ENCODE data around the gene CDH13.

DNA sequence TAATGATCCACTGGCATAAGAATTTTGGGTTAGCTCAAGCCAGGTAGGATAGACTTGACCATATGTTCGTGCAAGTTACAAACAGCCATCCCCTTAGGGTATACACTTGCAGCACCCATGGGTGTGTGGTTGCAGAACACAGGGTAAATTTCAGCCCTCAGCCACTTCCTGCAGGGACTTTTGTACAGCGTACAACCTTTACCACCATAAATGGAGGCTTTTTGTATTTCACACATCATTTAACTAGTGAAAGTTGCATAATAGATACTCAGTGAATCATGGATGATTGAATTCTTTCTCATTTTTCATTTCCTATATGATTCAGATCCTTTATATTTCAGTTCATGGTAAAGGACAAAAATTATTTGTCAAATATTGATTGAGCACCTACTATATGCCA, 473.9 kb downstream of the CDH13 start:
- TF ChIP-seq, protein P1, sequence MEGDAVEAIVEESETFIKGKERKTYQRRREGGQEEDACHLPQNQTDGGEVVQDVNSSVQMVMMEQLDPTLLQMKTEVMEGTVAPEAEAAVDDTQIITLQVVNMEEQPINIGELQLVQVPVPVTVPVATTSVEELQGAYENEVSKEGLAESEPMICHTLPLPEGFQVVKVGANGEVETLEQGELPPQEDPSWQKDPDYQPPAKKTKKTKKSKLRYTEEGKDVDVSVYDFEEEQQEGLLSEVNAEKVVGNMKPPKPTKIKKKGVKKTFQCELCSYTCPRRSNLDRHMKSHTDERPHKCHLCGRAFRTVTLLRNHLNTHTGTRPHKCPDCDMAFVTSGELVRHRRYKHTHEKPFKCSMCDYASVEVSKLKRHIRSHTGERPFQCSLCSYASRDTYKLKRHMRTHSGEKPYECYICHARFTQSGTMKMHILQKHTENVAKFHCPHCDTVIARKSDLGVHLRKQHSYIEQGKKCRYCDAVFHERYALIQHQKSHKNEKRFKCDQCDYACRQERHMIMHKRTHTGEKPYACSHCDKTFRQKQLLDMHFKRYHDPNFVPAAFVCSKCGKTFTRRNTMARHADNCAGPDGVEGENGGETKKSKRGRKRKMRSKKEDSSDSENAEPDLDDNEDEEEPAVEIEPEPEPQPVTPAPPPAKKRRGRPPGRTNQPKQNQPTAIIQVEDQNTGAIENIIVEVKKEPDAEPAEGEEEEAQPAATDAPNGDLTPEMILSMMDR (IDR thresholded peaks at IDR 0.05) = no peak
- TF ChIP-seq POLR2AphosphoS5 (IDR thresholded peaks at IDR 0.05) (no peak), POLR2A (IDR thresholded peaks at IDR 0.05) (no peak), EP300 (IDR thresholded peaks at IDR 0.05) (no peak)
